ENCODE results near the gene TYW1B.
"Not testable (repeated sequence)": the region's sequence is repeated elsewhere in the genome, so short reads cannot be mapped to it uniquely, and the experiment has no call there.

Gene TYW1B

GRCh38 chr7:72620923-72621322 is 207.1 kb downstream of the TYW1B start:
- not testable (repeated sequence) for DNase-seq

GRCh38 chr7:72618435-72619180 is 209.4 kb downstream of the TYW1B start:
- not testable (repeated sequence) for DNase-seq

GRCh38 chr7:72609761-72610160 is 218.2 kb downstream of the TYW1B start:
- not testable (repeated sequence) for DNase-seq

GRCh38 chr7:72607988-72608387 is 220.0 kb downstream of the TYW1B start:
- DNase-seq, result not testable (repeated sequence)

- DNase-seq, result not testable (repeated sequence)
These were observed 222.1 kb downstream of the TYW1B start for GRCh38 chr7:72605863-72606431.

- DNase-seq, result not testable (repeated sequence)
These were observed 223.0 kb downstream of the TYW1B start for GRCh38 chr7:72604771-72605611.

GRCh38 chr7:72603476-72603875 is 224.5 kb downstream of the TYW1B start:
- DNase-seq, result not testable (repeated sequence)

- no peak for DNase-seq
These were observed 224.9 kb downstream of the TYW1B start for GRCh38 chr7:72603073-72603472.

- not testable (repeated sequence) for DNase-seq
These were observed 226.3 kb downstream of the TYW1B start for GRCh38 chr7:72601683-72602082.

- DNase-seq, result not testable (repeated sequence)
These were observed 238.0 kb downstream of the TYW1B start for GRCh38 chr7:72590023-72590422.

- not testable (repeated sequence) for DNase-seq
These were observed 240.7 kb downstream of the TYW1B start for GRCh38 chr7:72587267-72587666.

GRCh38 chr7:72584576-72584975 is 243.4 kb downstream of the TYW1B start:
- DNase-seq, result not testable (repeated sequence)

- DNase-seq, result not testable (repeated sequence)
These were observed 244.2 kb downstream of the TYW1B start for GRCh38 chr7:72583620-72584361.

GRCh38 chr7:72580142-72580770 is 247.7 kb downstream of the TYW1B start:
- DNase-seq, result not testable (repeated sequence)

- no peak for DNase-seq
These were observed 250.9 kb downstream of the TYW1B start for GRCh38 chr7:72577107-72577506.

GRCh38 chr7:72561988-72562387 is 266.0 kb downstream of the TYW1B start:
- not testable (repeated sequence) for DNase-seq

GRCh38 chr7:72559546-72559945 is 268.5 kb downstream of the TYW1B start:
- DNase-seq, result not testable (repeated sequence)

GRCh38 chr7:72556733-72557132 is 271.3 kb downstream of the TYW1B start:
- not testable (repeated sequence) for DNase-seq

GRCh38 chr7:72555238-72555637 is 272.8 kb downstream of the TYW1B start:
- not testable (repeated sequence) for DNase-seq

GRCh38 chr7:72554401-72554800 is 273.6 kb downstream of the TYW1B start:
- not testable (repeated sequence) for DNase-seq

GRCh38 chr7:72550454-72550853 is 277.5 kb downstream of the TYW1B start:
- DNase-seq, result not testable (repeated sequence)
